NCI-H69 (cell line): ENCODE results near the gene TEC.
"Not testable (repeated sequence)": the region's sequence is repeated elsewhere in the genome, so short reads cannot be mapped to it uniquely, and the experiment has no call there.

Experiments used
- DNase-seq: peaks from one replicate; lab custom pipeline; 2025; lab: John Stamatoyannopoulos, UW

TEC gene

GRCh38 chr4:48242511-48243195 is 27.0 kb downstream of the TEC start:
- no peak for DNase-seq

GRCh38 chr4:48241731-48242130 is 27.9 kb downstream of the TEC start:
- no peak for DNase-seq

- DNase-seq, result peak; percentile 3
These were observed 31.5 kb downstream of the TEC start for GRCh38 chr4:48237996-48238645.

GRCh38 chr4:48235050-48235449 is 34.6 kb downstream of the TEC start:
- DNase-seq, result no peak

GRCh38 chr4:48234575-48234974 is 35.1 kb downstream of the TEC start:
- DNase-seq, result no peak

- DNase-seq, result no peak
These were observed 40.7 kb downstream of the TEC start for GRCh38 chr4:48228949-48229348.

- no peak for DNase-seq
These were observed 42.0 kb downstream of the TEC start for GRCh38 chr4:48227662-48228061.

GRCh38 chr4:48226199-48226598 is 43.4 kb downstream of the TEC start:
- DNase-seq, result no peak

- DNase-seq, result no peak
These were observed 44.1 kb downstream of the TEC start for GRCh38 chr4:48225368-48226141.

- DNase-seq, result no peak
These were observed 45.0 kb downstream of the TEC start for GRCh38 chr4:48224606-48225005.

- no peak for DNase-seq
These were observed 45.9 kb downstream of the TEC start for GRCh38 chr4:48223633-48224295.

GRCh38 chr4:48222491-48222890 is 47.1 kb downstream of the TEC start:
- no peak for DNase-seq

- not testable (repeated sequence) for DNase-seq
These were observed 50.2 kb downstream of the TEC start for GRCh38 chr4:48219430-48219829.

GRCh38 chr4:48216563-48216962 is 53.1 kb downstream of the TEC start:
- no peak for DNase-seq

GRCh38 chr4:48215977-48216376 is 53.7 kb downstream of the TEC start:
- no peak for DNase-seq

GRCh38 chr4:48212165-48212564 is 57.5 kb downstream of the TEC start:
- no peak for DNase-seq

GRCh38 chr4:48210966-48211328 is 58.7 kb downstream of the TEC start:
- DNase-seq, result no peak

GRCh38 chr4:48205626-48206025 is 64.0 kb downstream of the TEC start:
- DNase-seq, result no peak

GRCh38 chr4:48205107-48205506 is 64.5 kb downstream of the TEC start:
- no peak for DNase-seq

- no peak for DNase-seq
These were observed 65.8 kb downstream of the TEC start for GRCh38 chr4:48203819-48204218.

- DNase-seq, result no peak
These were observed 71.9 kb downstream of the TEC start for GRCh38 chr4:48197643-48198237.
